ENCODE measurements around the gene CADPS2.

- no peak for TF ChIP-seq HDAC6 (IDR thresholded peaks at IDR 0.05; ENCODE audit: unreplicated experiment)
- TF ChIP-seq CREB1 (IDR thresholded peaks at IDR 0.05; ENCODE audit: low read depth): no peak
- no peak for TF ChIP-seq POLR2A (IDR thresholded peaks at IDR 0.05; ENCODE audit: low read depth, low read length)
- no peak for TF ChIP-seq WRNIP1 (IDR thresholded peaks at IDR 0.05; ENCODE audit: borderline replicate concordance, low read depth, low read length)
- TF ChIP-seq TCF12 (IDR thresholded peaks at IDR 0.05; ENCODE audit: low read depth, low read length): no peak
- no peak for TF ChIP-seq FOXM1 (IDR thresholded peaks at IDR 0.05; ENCODE audit: low read depth, low read length)
- TF ChIP-seq CREM (IDR thresholded peaks at IDR 0.05; ENCODE audit: low read depth): no peak
- TF ChIP-seq ZNF384 (IDR thresholded peaks at IDR 0.05; ENCODE audit: borderline replicate concordance, low read depth, low read length): no peak
- TF ChIP-seq GATAD2B (conservative IDR thresholded peaks at IDR 0.05; ENCODE audit: low read depth): no peak
Measured at GRCh38 chr7:122407195-122407594, 479.1 kb downstream of the CADPS2 start.
